Vein endothelial cell (primary cell): ENCODE results near the gene GLE1. TPM values are rescaled to one million over a fixed set of nuclear protein-coding genes. Genes with fewer than 3 reads are reported as not detected.

Source experiments
- small RNA-seq: library from RNA; depleted of rRNA; stranded (forward); fragments of <200 nt; gene quantifications from one replicate; pipeline ENCODE3, GENCODE V24; 2012
- total RNA-seq: library from RNA; depleted of rRNA; stranded (reverse); fragments of >200 nt; gene quantifications from 2 replicates; pipeline ENCODE4 v1.2.3, GENCODE V29; 2012

Gene GLE1, protein sequence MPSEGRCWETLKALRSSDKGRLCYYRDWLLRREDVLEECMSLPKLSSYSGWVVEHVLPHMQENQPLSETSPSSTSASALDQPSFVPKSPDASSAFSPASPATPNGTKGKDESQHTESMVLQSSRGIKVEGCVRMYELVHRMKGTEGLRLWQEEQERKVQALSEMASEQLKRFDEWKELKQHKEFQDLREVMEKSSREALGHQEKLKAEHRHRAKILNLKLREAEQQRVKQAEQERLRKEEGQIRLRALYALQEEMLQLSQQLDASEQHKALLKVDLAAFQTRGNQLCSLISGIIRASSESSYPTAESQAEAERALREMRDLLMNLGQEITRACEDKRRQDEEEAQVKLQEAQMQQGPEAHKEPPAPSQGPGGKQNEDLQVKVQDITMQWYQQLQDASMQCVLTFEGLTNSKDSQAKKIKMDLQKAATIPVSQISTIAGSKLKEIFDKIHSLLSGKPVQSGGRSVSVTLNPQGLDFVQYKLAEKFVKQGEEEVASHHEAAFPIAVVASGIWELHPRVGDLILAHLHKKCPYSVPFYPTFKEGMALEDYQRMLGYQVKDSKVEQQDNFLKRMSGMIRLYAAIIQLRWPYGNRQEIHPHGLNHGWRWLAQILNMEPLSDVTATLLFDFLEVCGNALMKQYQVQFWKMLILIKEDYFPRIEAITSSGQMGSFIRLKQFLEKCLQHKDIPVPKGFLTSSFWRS
- 17.6 and 22.4 TPM in 2 replicates for total RNA-seq

DNA sequence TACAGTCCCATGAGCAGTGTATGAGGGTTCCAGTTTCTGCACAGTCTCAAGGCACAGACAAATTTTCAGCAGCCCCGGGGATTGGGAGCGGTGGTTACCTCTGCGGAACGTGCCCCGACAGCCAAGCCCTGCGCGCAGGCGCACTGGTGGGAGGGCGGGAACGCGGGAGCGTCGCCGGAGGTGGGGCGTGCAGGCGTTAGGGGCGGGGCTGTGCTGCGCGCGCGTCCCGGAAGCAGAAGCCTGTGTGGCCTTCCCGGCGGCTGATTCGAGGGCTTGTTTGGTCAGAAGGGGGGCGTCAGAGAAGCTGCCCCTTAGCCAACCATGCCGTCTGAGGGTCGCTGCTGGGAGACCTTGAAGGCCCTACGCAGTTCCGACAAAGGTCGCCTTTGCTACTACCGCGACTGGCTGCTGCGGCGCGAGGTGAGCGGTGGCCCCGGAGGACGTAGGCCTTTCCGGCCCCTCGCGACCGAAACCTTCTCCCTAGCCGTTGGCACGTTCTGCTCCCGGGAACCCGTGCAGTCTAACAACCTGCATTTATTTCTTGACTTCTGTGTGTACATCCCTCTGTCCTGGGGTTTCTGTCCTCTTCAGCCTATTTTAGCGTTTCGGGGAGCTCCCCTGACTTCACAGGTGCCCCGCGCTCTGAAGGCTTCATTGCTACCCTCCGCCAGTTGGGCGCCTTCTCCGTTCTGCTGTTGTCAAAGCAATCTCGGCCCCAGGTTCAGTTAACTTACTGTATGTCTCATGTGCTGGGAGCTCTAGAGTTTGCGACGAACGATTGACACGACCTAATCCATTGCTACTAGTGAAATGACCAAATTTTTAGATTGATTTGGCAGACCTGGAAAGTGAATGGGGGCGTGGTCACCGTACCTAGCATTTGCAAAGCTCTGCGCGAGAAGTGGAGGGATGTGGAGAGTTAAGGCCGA is at the start of gene GLE1:
Gene GLE1, plus strand, starts transcription at position 235 of the 929 bp plus-strand sequence. Its CDS starts 87 bp downstream, at position 322.

DNA sequence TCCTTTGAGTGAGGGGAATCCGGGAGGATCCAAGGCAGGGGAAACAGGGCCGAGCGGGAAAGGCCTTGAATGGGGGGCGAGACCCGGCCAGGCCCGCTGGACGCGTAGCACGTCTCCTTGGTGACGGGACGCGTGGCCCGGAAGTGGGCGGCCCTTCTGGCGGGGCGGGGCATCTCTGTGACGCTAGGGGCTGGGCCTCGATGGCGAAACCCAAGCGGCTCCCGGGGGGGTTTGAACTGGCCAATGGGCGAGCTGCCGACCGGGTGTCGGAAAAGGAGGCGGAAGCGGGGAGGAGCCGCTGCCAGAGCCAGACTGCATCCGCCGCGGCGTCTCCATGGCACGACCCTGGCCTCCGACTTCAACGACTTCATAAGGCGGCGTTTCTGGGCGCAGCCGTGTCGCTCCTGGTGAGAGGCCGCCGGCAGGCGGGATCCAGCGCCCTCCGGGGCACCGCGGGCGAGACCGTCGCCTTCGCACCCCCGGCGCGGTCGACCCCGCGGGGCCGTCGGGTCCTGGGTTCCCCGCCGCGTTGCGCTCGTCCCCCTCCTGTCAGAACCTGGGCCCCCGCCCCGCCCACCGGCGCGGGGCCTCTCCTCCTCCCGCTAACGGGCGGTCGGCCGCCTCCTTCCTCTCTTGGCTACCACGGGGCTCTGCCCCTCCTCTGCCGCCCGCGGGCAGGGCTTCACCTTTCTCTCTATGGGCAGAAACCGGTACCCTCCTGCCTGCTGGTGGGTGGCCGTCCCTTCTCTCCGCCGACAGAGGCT is 48.5 kb upstream of the GLE1 start, which contains the start of gene ODF2:
Gene ODF2, plus strand, starts transcription at position 158 of the 764 bp plus-strand sequence. Its CDS starts 86 bp downstream, at position 244.

DNA sequence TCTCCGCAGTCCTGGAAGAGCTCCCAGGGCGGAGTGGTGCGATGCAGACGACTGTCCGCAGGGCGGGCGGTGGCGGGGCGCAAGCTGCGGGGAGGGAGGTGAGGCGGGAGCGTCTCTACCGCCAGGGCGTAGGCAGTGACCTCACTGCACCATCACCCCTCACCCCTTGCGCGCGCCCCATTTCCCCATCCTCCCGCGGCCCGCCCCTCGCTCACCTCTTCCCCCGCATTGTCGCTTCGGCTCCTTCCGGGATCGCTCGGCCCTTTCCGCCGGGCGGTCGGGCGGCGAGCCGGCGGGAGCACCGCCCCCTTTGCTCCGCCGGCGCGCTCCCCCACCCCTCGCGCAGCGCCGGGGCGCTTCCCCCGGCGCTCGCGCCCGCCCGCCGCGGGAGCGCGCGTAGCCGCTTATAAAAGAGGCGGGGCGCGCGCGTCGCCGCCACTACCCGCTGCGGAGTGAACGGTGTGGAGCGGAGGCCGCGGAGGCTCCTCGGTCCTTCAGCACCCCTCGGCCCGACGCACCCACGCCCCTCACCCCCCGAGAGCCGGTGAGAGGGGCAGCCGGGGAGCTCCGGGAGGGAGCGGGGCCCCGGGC is 47.7 kb downstream of the GLE1 start, which contains the start of gene SPTAN1:
Gene SPTAN1, plus strand, starts transcription at position 435 of the 591 bp plus-strand sequence. CDS start 14,154 bp downstream, outside the sequence.

Small RNA genes lying within 50 kb of the gene (small RNA-seq; reads per million reads assigned to genes)
- not detected for gene RNU7-171P

Other genes with a start within 250 kb of the GLE1 start
- gene GOLGA2, start 228.7 kb upstream of the GLE1 start, total RNA-seq, result 78.3 and 79.7 TPM in 2 replicates
- gene SWI5, start 228.4 kb upstream of the GLE1 start, total RNA-seq, result 20.5 and 23.5 TPM in 2 replicates
- 16.7 and 24.2 TPM in 2 replicates for gene TRUB2, start 182.3 kb upstream of the GLE1 start, total RNA-seq
- gene COQ4, start 181.9 kb upstream of the GLE1 start, total RNA-seq, result 45.7 and 46.2 TPM in 2 replicates
- gene SLC27A4, start 164.2 kb upstream of the GLE1 start, total RNA-seq, result 39.5 and 40.2 TPM in 2 replicates
- gene URM1, start 133.3 kb upstream of the GLE1 start, total RNA-seq, result 49.5 and 49.6 TPM in 2 replicates
- 22.4 and 44.7 TPM in 2 replicates for gene CERCAM, start 83.9 kb upstream of the GLE1 start, total RNA-seq
- 36.6 and 40.5 TPM in 2 replicates for gene ODF2, start 48.7 kb upstream of the GLE1 start, total RNA-seq
- gene SPTAN1, start 47.9 kb downstream of the GLE1 start, total RNA-seq, result 470 and 484 TPM in 2 replicates
- gene DYNC2I2, start 152.1 kb downstream of the GLE1 start, total RNA-seq, result 61.0 and 62.1 TPM in 2 replicates
- gene SET, start 184.5 kb downstream of the GLE1 start, total RNA-seq, result 371 and 506 TPM in 2 replicates
- gene PKN3, start 197.8 kb downstream of the GLE1 start, total RNA-seq, result 17.2 and 25.5 TPM in 2 replicates
- 39.0 and 46.1 TPM in 2 replicates for gene ZDHHC12, start 219.4 kb downstream of the GLE1 start, total RNA-seq